SK-N-SH (cell line): ENCODE data around the gene FRMD4B. TPM values are rescaled to one million over a fixed set of nuclear protein-coding genes. Genes with fewer than 3 reads are reported as not detected.
A peak's percentile ranks its signal among the peaks of the same experiment; 100 is the strongest.

Experiments used
- CTCF ChIA-PET: fragments of 300-600, 350-600 bp; formaldehyde crosslinking; extraction: SDS; loops from one replicate; lab custom pipeline; 2021; lab: Yijun Ruan, JAX
- POLR2A ChIA-PET: fragments of 350-600 bp; sonication (Branson Sonifier 250); formaldehyde crosslinking; extraction: SDS; loops from one replicate; lab custom pipeline; 2020; ENCODE audit warnings: antibody characterized with exemption, inconsistent platforms; lab: Yijun Ruan, JAX
- DNase-seq: peaks from one replicate; pipeline ENCODE4 v3.0.0; 2012
- H2AFZ ChIP-seq: fragments of 200-600 bp; sonication (generic); 2 replicates; pipeline ENCODE4 v1.8.1; 2016; ENCODE audit warnings: antibody characterized with exemption, mild to moderate bottlenecking, low read depth
- H3F3A ChIP-seq: fragments of 200-600 bp; sonication (generic); replicated peaks from 2 replicates; pipeline ENCODE3; 2016; ENCODE audit warnings: antibody characterized with exemption, mild to moderate bottlenecking; ENCODE audit not compliant: insufficient read depth
- H3K27ac ChIP-seq, 2 experiments: fragments of 200-500 bp in 1 of 2; fragments of 200-600 bp in 1 of 2; sonication (Bioruptor generic) in 1 of 2; sonication (generic), shearing (Covaris generic) in 1 of 2; 2 replicates each; pipeline versions ENCODE4 v1.5.1 to v1.6.1; 2014 to 2016; ENCODE audit warnings: low read depth in 2 of 2, inconsistent platforms in 1 of 2, low read length in 1 of 2, mild to moderate bottlenecking in 1 of 2, mixed read lengths in 1 of 2
- H3K27me3 ChIP-seq: fragments of 200-600 bp; sonication (generic), shearing (Covaris generic); 2 replicates; pipeline ENCODE4 v1.6.1; 2016; ENCODE audit warnings: mixed run types; ENCODE audit not compliant: insufficient read depth
- H3K36me3 ChIP-seq, 2 experiments: fragments of 200-500 bp in 1 of 2; fragments of 200-600 bp in 1 of 2; sonication (Bioruptor generic) in 1 of 2; sonication (generic) in 1 of 2; replicated peaks in 1 of 2; 2 replicates each; pipeline versions ENCODE3 to v1.5.1; 2014 to 2016; ENCODE audit warnings: low read length in 1 of 2, mild to moderate bottlenecking in 1 of 2; ENCODE audit not compliant: insufficient read depth in 2 of 2, control insufficient read depth in 1 of 2
- H3K4me1 ChIP-seq, 2 experiments: fragments of 200-500 bp in 1 of 2; fragments of 200-600 bp in 1 of 2; sonication (Bioruptor generic) in 1 of 2; sonication (generic), shearing (Covaris generic) in 1 of 2; 2 replicates each; pipeline versions ENCODE4 v1.5.1 to v1.6.1; 2014 to 2016; ENCODE audit warnings: low read depth in 1 of 2, low read length in 1 of 2, mixed run types in 1 of 2; ENCODE audit not compliant: insufficient read depth in 2 of 2, control insufficient read depth in 1 of 2
- H3K4me2 ChIP-seq: fragments of 200-600 bp; sonication (generic), shearing (Covaris generic); 2 replicates; pipeline ENCODE4 v1.6.1; 2017; ENCODE audit warnings: mixed run types
- H3K4me3 ChIP-seq, 2 experiments: fragments of 200-500 bp in 1 of 2; fragments of 200-600 bp in 1 of 2; sonication (Bioruptor generic) in 1 of 2; sonication (generic), shearing (Covaris generic) in 1 of 2; 2 replicates each; pipeline versions ENCODE4 v1.5.1 to v1.8.1; 2014 to 2016; ENCODE audit warnings: low read depth in 2 of 2, inconsistent platforms in 1 of 2, low read length in 1 of 2, mild to moderate bottlenecking in 1 of 2, mixed read lengths in 1 of 2, moderate library complexity in 1 of 2
- H3K79me2 ChIP-seq: fragments of 200-600 bp; sonication (generic); 2 replicates; pipeline ENCODE4 v1.8.1; 2017; ENCODE audit warnings: mild to moderate bottlenecking; ENCODE audit not compliant: insufficient read depth
- H3K9ac ChIP-seq: fragments of 200-600 bp; sonication (generic); 2 replicates; pipeline ENCODE4 v1.6.1; 2017; ENCODE audit warnings: mixed run types
- H3K9me2 ChIP-seq: fragments of 200-600 bp; sonication (generic); 2 replicates; pipeline ENCODE4 v1.6.1; 2017; ENCODE audit warnings: mixed run types
- H3K9me3 ChIP-seq: fragments of 200-600 bp; sonication (generic); 2 replicates; pipeline ENCODE4 v1.6.1; 2017; ENCODE audit warnings: mixed run types, mild to moderate bottlenecking, moderate library complexity
- H4K20me1 ChIP-seq: fragments of 200-600 bp; sonication (generic); 2 replicates; pipeline ENCODE4 v1.6.1; 2017; ENCODE audit warnings: mild to moderate bottlenecking, mixed run types; ENCODE audit not compliant: insufficient read depth
- CTCF ChIP-seq: fragments of 200-600 bp; sonication (generic); IDR thresholded peaks from 2 replicates; pipeline ENCODE4 v1.6.1; 2017; ENCODE audit warnings: antibody characterized with exemption, mild to moderate bottlenecking, moderate library complexity
- ELF1 ChIP-seq: IDR thresholded peaks from 2 replicates; pipeline ENCODE4 v1.4.0; 2012
- EP300 ChIP-seq, 2 experiments: IDR thresholded peaks; 2 replicates each; pipeline versions ENCODE4 v1.4.0 to v1.6.1; 2012; ENCODE audit warnings: borderline replicate concordance in 1 of 2, low read depth in 1 of 2, low read length in 1 of 2
- EZH2phosphoT487 ChIP-seq: fragments of 200-600 bp; sonication (generic); IDR thresholded peaks from 2 replicates; pipeline ENCODE4 v1.6.1; 2017; ENCODE audit warnings: low read depth, mixed run types, mild to moderate bottlenecking, antibody characterized with exemption, moderate library complexity, borderline replicate concordance
- FOXJ3 ChIP-seq: sonication (generic); formaldehyde crosslinking; IDR thresholded peaks from 2 replicates; pipeline ENCODE4 v1.5.1; 2020; ENCODE audit warnings: mild to moderate bottlenecking, missing genetic modification reagents
- FOXM1 ChIP-seq: IDR thresholded peaks from 2 replicates; pipeline ENCODE4 v1.4.0; 2012; ENCODE audit warnings: low read depth, mild to moderate bottlenecking
- GABPA ChIP-seq: IDR thresholded peaks from 2 replicates; pipeline ENCODE4 v1.4.0; 2012; ENCODE audit warnings: low read depth, mild to moderate bottlenecking
- GATA2 ChIP-seq: sonication (generic); formaldehyde crosslinking; IDR thresholded peaks from 2 replicates; pipeline ENCODE4 v1.5.0; 2020; ENCODE audit warnings: mild to moderate bottlenecking, missing genetic modification reagents
- IRF3 ChIP-seq: fragments of 150-350 bp; IDR thresholded peaks from 2 replicates; pipeline ENCODE4 v1.6.1; 2016; ENCODE audit warnings: mild to moderate bottlenecking, low read depth, low read length
- JUND ChIP-seq: IDR thresholded peaks from 2 replicates; pipeline ENCODE4 v1.4.0; 2012
- NFIC ChIP-seq: IDR thresholded peaks from 2 replicates; pipeline ENCODE4 v1.4.0; 2012; ENCODE audit warnings: borderline replicate concordance
- NRF1 ChIP-seq: IDR thresholded peaks from 2 replicates; pipeline ENCODE4 v1.6.1; 2012; ENCODE audit warnings: low read depth, mild to moderate bottlenecking, low read length
- PBX3 ChIP-seq: IDR thresholded peaks from 2 replicates; pipeline ENCODE4; 2012
- POLR2AphosphoS5 ChIP-seq: IDR thresholded peaks from 2 replicates; pipeline ENCODE4 v1.6.1; 2012; ENCODE audit warnings: low read depth, low read length
- RAD21 ChIP-seq: IDR thresholded peaks from 2 replicates; pipeline ENCODE4 v1.6.1; 2012; ENCODE audit warnings: mild to moderate bottlenecking, low read length
- RCOR1 ChIP-seq: fragments of 150-350 bp; IDR thresholded peaks from 2 replicates; pipeline ENCODE4 v1.6.1; 2017; ENCODE audit warnings: antibody characterized with exemption, low read length
- REST ChIP-seq: IDR thresholded peaks from 2 replicates; pipeline ENCODE4 v1.6.1; 2012; ENCODE audit warnings: mild to moderate bottlenecking, low read depth, low read length, moderate library complexity
- SIN3A ChIP-seq: IDR thresholded peaks from 2 replicates; pipeline ENCODE4 v1.6.1; 2012; ENCODE audit warnings: low read depth, mild to moderate bottlenecking, low read length, moderate library complexity, borderline replicate concordance
- SMC3 ChIP-seq: IDR thresholded peaks from 2 replicates; pipeline ENCODE4 v1.6.1; 2012; ENCODE audit warnings: low read depth, low read length, improper control_type of control experiment
- TCF12 ChIP-seq: IDR thresholded peaks from 2 replicates; pipeline ENCODE4 v1.4.0; 2012
- YY1 ChIP-seq: IDR thresholded peaks from 2 replicates; pipeline ENCODE4 v1.4.0; 2012; ENCODE audit warnings: low read depth, mild to moderate bottlenecking
- WGBS: methylation state at CpG from one replicate; pipeline ENCODE4 v1.1.6; 2017; ENCODE audit warnings: low lambda C conversion rate; 5-methylcytosine and 5-hydroxymethylcytosine counted together
- polyA plus RNA-seq, 3 experiments: library from polyadenylated mRNA; depleted of rRNA; stranded (reverse); fragments of >200 nt; gene quantifications; 2 replicates each; pipeline ENCODE4 v1.2.3, GENCODE V29; 2012

Gene FRMD4B
- polyA plus RNA-seq, 1 of the 3 experiments (the other 2 are of a cell fraction): 0.53 TPM

- Histone ChIP-seq H3K9me2 (no peaks in the 10 kb centered on the region), H3K9ac (no peak overlapping the region), H4K20me1 (no peaks in the 10 kb centered on the region), H3K4me1 (peaks cover 12 to 23% of the 10 kb centered on the region in 2 experiments; a peak in 3 of 4 replicates), H3K4me3 (no peak overlapping the region), H3K79me2 (no peaks in the 10 kb centered on the region), H3K36me3 (no peaks in the 10 kb centered on the region), H3F3A (peaks cover 31% of the 10 kb centered on the region), H3K27ac (no peak overlapping the region), H2AFZ (no peak overlapping the region), H3K4me2 (no peak overlapping the region), H3K27me3 (no peaks in the 10 kb centered on the region), H3K9me3 (no peaks in the 10 kb centered on the region)
- CTCF ChIA-PET: interaction anchor here (0.9 to 8.4 kb wide), 22 partner anchors 8 to 307 kb away, joined by 3 to 88 read pairs (median 6); partner anchors contain the start of gene FRMD4B
- POLR2A ChIA-PET: no interaction called here
- DNase-seq: peak; percentile 29
- TF ChIP-seq NRF1 (no peak), PBX3 (no peak), SMC3 (peak; percentile 53), IRF3 (no peak), NFIC (no peak), EZH2phosphoT487 (no peak), JUND (no peak), FOXJ3 (CRISPR knock-in tag) (no peak), RAD21 (peak; percentile 81), RCOR1 (no peak), CTCF (peak; percentile 82), POLR2AphosphoS5 (no peak), EP300 (IDR thresholded peaks at IDR 0.05; ENCODE audit: borderline replicate concordance in 1 of 2, low read depth in 1 of 2, low read length in 1 of 2) (no peak), SIN3A (no peak), YY1 (no peak), REST (no peak), FOXM1 (no peak), ELF1 (no peak), TCF12 (no peak), GABPA (no peak), GATA2 (CRISPR knock-in tag) (no peak)
- 10% methylated on average over 4 of the region's 4 CpGs for WGBS
Measured at GRCh38 chr3:69425249-69425648, 39.4 kb upstream of the FRMD4B start.
